A549 (cell line): ENCODE data around the gene RALA. TPM values are rescaled to one million over a fixed set of nuclear protein-coding genes. Genes with fewer than 3 reads are reported as not detected.

Experiments used
- ATAC-seq, 2 experiments: fragments of 200-7000 bp in 1 of 2; fragments of >200 bp in 1 of 2; cut with Nextera tagmentation in 1 of 2; cut with Tn5 transposase in 1 of 2; 3 replicates each; pipeline versions ENCODE4 v1.8.0 to v1.9.1; 2018 to 2020; ENCODE audit warnings: mild to moderate bottlenecking in 1 of 2, moderate library complexity in 1 of 2
- CTCF ChIA-PET: fragments of 300-600 bp; sonication (Branson Sonifier 250); formaldehyde crosslinking; extraction: SDS; loops from one replicate; lab custom pipeline; 2021; ENCODE audit warnings: antibody characterized with exemption, inconsistent platforms; lab: Yijun Ruan, JAX
- POLR2A ChIA-PET: fragments of 350-600 bp; formaldehyde crosslinking; extraction: SDS; loops from one replicate; lab custom pipeline; 2021; ENCODE audit warnings: antibody characterized with exemption, inconsistent platforms; lab: Yijun Ruan, JAX
- DNase-seq, 2 experiments: peaks; one replicate each; pipeline versions ENCODE4 v3.0.0 to v3.0.0-alpha.2; 2011 to 2016; ENCODE audit warnings: low read depth in 1 of 2, low spot score in 1 of 2
- FAIRE-seq: peaks from 2 replicates; lab custom pipeline; 2011; peaks lifted over from hg19 to GRCh38; lab: Jason Lieb, UNC
- H3K27ac ChIP-seq, 2 experiments: fragments of >200 bp; sonication (Bioruptor Twin); formaldehyde crosslinking; 3 replicates each; pipeline ENCODE4 v1.5.1; 2016 to 2017
- H3K4me1 ChIP-seq: fragments of >200 bp; sonication (Bioruptor Twin); formaldehyde crosslinking; 3 replicates; pipeline ENCODE4 v1.6.1; 2016
- H3K4me2 ChIP-seq: fragments of >200 bp; sonication (Bioruptor Twin); formaldehyde crosslinking; 3 replicates; pipeline ENCODE4 v1.6.1; 2016
- H3K4me3 ChIP-seq: fragments of >200 bp; sonication (Bioruptor Twin); formaldehyde crosslinking; 3 replicates; pipeline ENCODE4 v1.5.1; 2016
- H3K9me3 ChIP-seq: fragments of >200 bp; sonication (Bioruptor Twin); formaldehyde crosslinking; 3 replicates; pipeline ENCODE4 v1.6.1; 2016
- CEBPB ChIP-seq, 2 experiments: fragments of >200 bp in 1 of 2; sonication (Bioruptor Twin) in 1 of 2; formaldehyde crosslinking in 1 of 2; IDR thresholded peaks; 2 replicates each; pipeline ENCODE4 v1.6.1; 2012 to 2016
- CHD4 ChIP-seq: fragments of 200-600 bp; sonication (generic); IDR thresholded peaks from 2 replicates; pipeline ENCODE4 v1.6.1; 2016; ENCODE audit warnings: antibody characterized with exemption, mild to moderate bottlenecking, borderline replicate concordance
- EHMT2 ChIP-seq: fragments of 200-600 bp; sonication (generic); IDR thresholded peaks from 2 replicates; pipeline ENCODE4 v1.6.1; 2016; ENCODE audit warnings: antibody characterized with exemption, low read depth, mild to moderate bottlenecking, moderate library complexity
- ESRRA ChIP-seq: fragments of 150-350 bp; IDR thresholded peaks from 2 replicates; pipeline ENCODE4 v1.6.1; 2014; ENCODE audit warnings: mild to moderate bottlenecking, low read length, borderline replicate concordance
- FOSB ChIP-seq: fragments of 250-450 bp; sonication (Bioruptor Pico); IDR thresholded peaks from 2 replicates; pipeline ENCODE4 v1.5.0; 2020; ENCODE audit warnings: mild to moderate bottlenecking, moderate library complexity
- FOXS1 ChIP-seq: fragments of 250-450 bp; sonication (Bioruptor Pico); IDR thresholded peaks from 2 replicates; pipeline ENCODE4 v1.5.0; 2020; ENCODE audit warnings: mild to moderate bottlenecking, moderate library complexity
- HOXB13 ChIP-seq: fragments of 250-450 bp; sonication (Bioruptor Pico); IDR thresholded peaks from 2 replicates; pipeline ENCODE4 v1.5.0; 2020; ENCODE audit warnings: low read depth, mild to moderate bottlenecking, moderate library complexity
- HOXB5 ChIP-seq: fragments of 250-450 bp; sonication (Bioruptor Pico); IDR thresholded peaks from 2 replicates; pipeline ENCODE4 v1.5.0; 2020; ENCODE audit warnings: mild to moderate bottlenecking, moderate library complexity
- JUN ChIP-seq, 2 experiments: fragments of >200 bp; sonication (Bioruptor Twin); formaldehyde crosslinking; IDR thresholded peaks; 2 replicates in 1 of 2; 3 replicates in 1 of 2; pipeline ENCODE4 v1.6.1; 2016 to 2017
- NFE2L2 ChIP-seq: fragments of 150-350 bp; conservative IDR thresholded peaks from 2 replicates; pipeline ENCODE4 v1.6.1; 2014; ENCODE audit warnings: low read length
- NPAS2 ChIP-seq: fragments of 250-450 bp; sonication (Bioruptor Pico); IDR thresholded peaks from 2 replicates; pipeline ENCODE4 v1.8.0; 2022; ENCODE audit warnings: mild to moderate bottlenecking, moderate library complexity, borderline replicate concordance
- POLR2A ChIP-seq: IDR thresholded peaks from 2 replicates; pipeline ENCODE4 v1.6.1; 2012; ENCODE audit warnings: mild to moderate bottlenecking, low read length
- RAD21 ChIP-seq, 2 experiments: fragments of >200 bp in 1 of 2; sonication (Bioruptor Twin) in 1 of 2; formaldehyde crosslinking in 1 of 2; IDR thresholded peaks in 1 of 2; conservative IDR thresholded peaks in 1 of 2; 2 replicates in 1 of 2; 3 replicates in 1 of 2; pipeline ENCODE4 v1.6.1; 2012 to 2018; ENCODE audit warnings: inconsistent platforms in 1 of 2
- RFX5 ChIP-seq: fragments of 450-650 bp; IDR thresholded peaks from 2 replicates; pipeline ENCODE4 v1.7.1; 2014; ENCODE audit warnings: antibody characterized with exemption, mild to moderate bottlenecking, moderate library complexity
- SMC3 ChIP-seq: fragments of >200 bp; sonication (Bioruptor Twin); formaldehyde crosslinking; IDR thresholded peaks from 3 replicates; pipeline ENCODE4 v1.6.1; 2018; ENCODE audit warnings: inconsistent platforms
- TFCP2L1 ChIP-seq: fragments of 250-450 bp; sonication (Bioruptor Pico); IDR thresholded peaks from 2 replicates; pipeline ENCODE4 v1.5.0; 2021; ENCODE audit warnings: mild to moderate bottlenecking
- ZFP36 ChIP-seq: fragments of 450-650 bp; IDR thresholded peaks from 2 replicates; pipeline ENCODE4 v1.6.1; 2014; ENCODE audit warnings: borderline replicate concordance; ENCODE audit not compliant: partially characterized antibody
- ZSCAN20 ChIP-seq: fragments of 250-450 bp; sonication (Bioruptor Pico); IDR thresholded peaks from 2 replicates; pipeline ENCODE4 v1.8.0; 2022; ENCODE audit warnings: mild to moderate bottlenecking, moderate library complexity
- WGBS: methylation state at CpG from one replicate; pipeline ENCODE4 v1.1.6; 2017; ENCODE audit errors: missing lambda C conversion rate; 5-methylcytosine and 5-hydroxymethylcytosine counted together
- polyA plus RNA-seq, 4 experiments: library from polyadenylated mRNA; depleted of rRNA in 3 of 4; stranded (reverse); fragments of >200 nt; fragmentation: RNase III in 1 of 4; extraction: RNeasy Plus Mini Kit Qiagen cat#74134 plus additional on column Dnase treatment in 1 of 4; gene quantifications; 2 replicates in 3 of 4; 3 replicates in 1 of 4; pipeline ENCODE4 v1.2.3, GENCODE V29; 2011 to 2017
- TF ChIP-seq, protein P1 (sequence below): IDR thresholded peaks from 2 replicates; pipeline ENCODE4 v1.6.1; 2012
- TF ChIP-seq, protein P2 (sequence below): IDR thresholded peaks from 2 replicates; pipeline ENCODE4 v1.6.1; 2012; ENCODE audit warnings: low read depth, borderline replicate concordance
- TF ChIP-seq, protein P3 (sequence below): IDR thresholded peaks from 2 replicates; pipeline ENCODE4 v1.6.1; 2012
- TF ChIP-seq, protein P4 (sequence below): fragments of >200 bp; sonication (Bioruptor Twin); formaldehyde crosslinking; IDR thresholded peaks from 3 replicates; pipeline ENCODE4 v1.5.1; 2016

Gene RALA
- polyA plus RNA-seq, 2 of the 4 experiments (the other 2 are of a cell fraction), result 30.1 to 43.7 TPM

DNA sequence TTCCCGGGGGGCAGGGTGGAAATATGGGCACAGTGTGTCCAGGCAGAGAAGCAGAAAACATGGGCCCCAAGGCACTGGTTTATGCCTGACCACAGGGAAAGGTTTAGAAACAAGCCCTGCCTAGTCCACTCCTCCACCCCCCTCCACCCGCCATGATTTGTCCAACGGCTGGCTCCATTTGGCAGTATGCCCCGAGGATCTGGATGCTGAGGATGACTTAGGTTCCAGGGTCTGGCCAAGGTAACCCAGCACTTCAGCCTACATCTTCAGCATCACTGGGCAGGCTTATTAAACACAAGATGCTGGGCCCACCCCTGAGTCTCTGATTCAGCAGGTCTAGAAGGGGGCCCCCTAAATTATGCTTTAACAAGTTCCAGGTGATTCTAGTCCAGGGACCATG lies 121.9 kb downstream of the RALA start:
- DNase-seq (no peak), ATAC-seq (0 out of 6 replicates have a peak, but pooled peaks of 1 of the 2 experiments have one; percentile 17), FAIRE-seq (no peak)
- no peak overlapping the region for H3K27ac ChIP-seq
- peaks cover 10% of the 10 kb centered on the region for H3K4me1 ChIP-seq
- ChIA-PET POLR2A (interaction anchor here (1.0 kb wide), 1 partner anchor 121 kb away, joined by 3 read pairs; no protein-coding TSS in a partner anchor), CTCF (interaction anchor here (0.7 to 17.9 kb wide), 26 partner anchors 8 to 235 kb away, joined by 3 to 371 read pairs (median 4); partner anchors contain the start of gene RALA)
- no peaks in the 10 kb centered on the region for H3K9me3 ChIP-seq
- TF ChIP-seq RFX5 (no peak), ESRRA (no peak), NFE2L2 (no peak), HOXB5 (CRISPR knock-in tag) (no peak), TFCP2L1 (no peak), SMC3 (no peak), HOXB13 (CRISPR knock-in tag) (no peak), NPAS2 (CRISPR knock-in tag) (no peak), ZFP36 (no peak), FOXS1 (CRISPR knock-in tag) (no peak), CHD4 (no peak), EHMT2 (no peak), ZSCAN20 (CRISPR knock-in tag) (no peak), FOSB (CRISPR knock-in tag) (no peak), POLR2A (no peak)
- TF ChIP-seq, protein P1, sequence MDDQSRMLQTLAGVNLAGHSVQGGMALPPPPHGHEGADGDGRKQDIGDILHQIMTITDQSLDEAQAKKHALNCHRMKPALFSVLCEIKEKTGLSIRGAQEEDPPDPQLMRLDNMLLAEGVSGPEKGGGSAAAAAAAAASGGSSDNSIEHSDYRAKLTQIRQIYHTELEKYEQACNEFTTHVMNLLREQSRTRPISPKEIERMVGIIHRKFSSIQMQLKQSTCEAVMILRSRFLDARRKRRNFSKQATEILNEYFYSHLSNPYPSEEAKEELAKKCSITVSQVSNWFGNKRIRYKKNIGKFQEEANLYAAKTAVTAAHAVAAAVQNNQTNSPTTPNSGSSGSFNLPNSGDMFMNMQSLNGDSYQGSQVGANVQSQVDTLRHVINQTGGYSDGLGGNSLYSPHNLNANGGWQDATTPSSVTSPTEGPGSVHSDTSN, result no peak
- TF ChIP-seq, protein P2, sequence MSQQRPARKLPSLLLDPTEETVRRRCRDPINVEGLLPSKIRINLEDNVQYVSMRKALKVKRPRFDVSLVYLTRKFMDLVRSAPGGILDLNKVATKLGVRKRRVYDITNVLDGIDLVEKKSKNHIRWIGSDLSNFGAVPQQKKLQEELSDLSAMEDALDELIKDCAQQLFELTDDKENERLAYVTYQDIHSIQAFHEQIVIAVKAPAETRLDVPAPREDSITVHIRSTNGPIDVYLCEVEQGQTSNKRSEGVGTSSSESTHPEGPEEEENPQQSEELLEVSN, result no peak
- TF ChIP-seq, protein P3, sequence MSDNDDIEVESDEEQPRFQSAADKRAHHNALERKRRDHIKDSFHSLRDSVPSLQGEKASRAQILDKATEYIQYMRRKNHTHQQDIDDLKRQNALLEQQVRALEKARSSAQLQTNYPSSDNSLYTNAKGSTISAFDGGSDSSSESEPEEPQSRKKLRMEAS, result no peak
- TF ChIP-seq, protein P4, sequence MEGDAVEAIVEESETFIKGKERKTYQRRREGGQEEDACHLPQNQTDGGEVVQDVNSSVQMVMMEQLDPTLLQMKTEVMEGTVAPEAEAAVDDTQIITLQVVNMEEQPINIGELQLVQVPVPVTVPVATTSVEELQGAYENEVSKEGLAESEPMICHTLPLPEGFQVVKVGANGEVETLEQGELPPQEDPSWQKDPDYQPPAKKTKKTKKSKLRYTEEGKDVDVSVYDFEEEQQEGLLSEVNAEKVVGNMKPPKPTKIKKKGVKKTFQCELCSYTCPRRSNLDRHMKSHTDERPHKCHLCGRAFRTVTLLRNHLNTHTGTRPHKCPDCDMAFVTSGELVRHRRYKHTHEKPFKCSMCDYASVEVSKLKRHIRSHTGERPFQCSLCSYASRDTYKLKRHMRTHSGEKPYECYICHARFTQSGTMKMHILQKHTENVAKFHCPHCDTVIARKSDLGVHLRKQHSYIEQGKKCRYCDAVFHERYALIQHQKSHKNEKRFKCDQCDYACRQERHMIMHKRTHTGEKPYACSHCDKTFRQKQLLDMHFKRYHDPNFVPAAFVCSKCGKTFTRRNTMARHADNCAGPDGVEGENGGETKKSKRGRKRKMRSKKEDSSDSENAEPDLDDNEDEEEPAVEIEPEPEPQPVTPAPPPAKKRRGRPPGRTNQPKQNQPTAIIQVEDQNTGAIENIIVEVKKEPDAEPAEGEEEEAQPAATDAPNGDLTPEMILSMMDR, result no peak
- 72% methylated on average over 4 of the region's 4 CpGs for WGBS
- no peak overlapping the region for H3K4me3 ChIP-seq
- H3K4me2 ChIP-seq, result no peak overlapping the region

DNA sequence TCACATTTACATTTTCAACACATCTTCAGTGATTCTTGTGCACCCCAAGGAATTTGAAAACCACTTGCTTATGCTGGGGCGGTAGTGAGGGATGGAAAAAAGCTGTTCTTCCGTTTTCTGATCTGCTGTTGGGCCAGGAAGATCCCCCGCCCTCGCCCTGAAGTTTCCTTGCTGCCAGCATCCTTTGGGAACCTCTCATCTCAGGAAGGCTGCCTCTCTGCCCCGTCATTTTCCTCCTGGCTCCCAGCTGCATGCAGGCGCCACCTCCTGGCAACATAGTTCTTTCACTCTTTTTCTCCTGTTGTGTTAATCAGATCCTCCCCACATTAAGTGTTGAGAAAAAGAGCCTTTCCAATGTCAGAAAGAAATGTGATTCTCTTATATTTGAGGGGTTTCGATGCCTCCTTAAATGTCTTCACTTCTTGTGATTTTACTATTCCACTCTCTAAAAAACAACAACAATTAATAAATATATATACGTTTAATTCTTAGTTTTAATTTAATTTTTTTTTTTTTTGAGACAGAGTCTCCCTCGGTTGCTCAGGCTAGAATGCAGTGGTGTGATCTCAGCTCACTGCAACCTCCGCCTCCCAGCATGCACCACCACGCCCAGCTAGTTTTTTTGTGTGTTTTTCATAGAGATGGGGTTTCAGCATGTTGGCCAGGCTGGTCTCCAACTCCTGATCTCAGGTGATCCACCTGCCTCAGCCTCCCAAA lies 122.9 kb downstream of the RALA start:
- DNase-seq (peak; percentile 74 to 87), ATAC-seq (peak; percentile 85 to 92; a peak in 5 of 6 replicates), FAIRE-seq (no peak)
- ChIA-PET CTCF (interaction anchor here (0.6 to 17.9 kb wide), 28 partner anchors 8 to 268 kb away, joined by 3 to 371 read pairs (median 4); partner anchors contain the start of gene RALA), POLR2A (interaction anchor here (0.7 kb wide), 1 partner anchor 95 kb away, joined by 3 read pairs; no protein-coding TSS in a partner anchor)
- no peak overlapping the region for H3K4me2 ChIP-seq
- TF ChIP-seq, protein P4, result peak; percentile 82
- no peak for TF ChIP-seq JUN (IDR thresholded peaks at IDR 0.05)
- peak; percentile 91 for TF ChIP-seq SMC3
- no peak for TF ChIP-seq CEBPB (IDR thresholded peaks at IDR 0.05)
- TF ChIP-seq RAD21 (conservative IDR thresholded peaks at IDR 0.05 in 1 of 2, IDR thresholded peaks at IDR 0.05 in 1 of 2), result peak; percentile 80 to 86
- H3K4me1 ChIP-seq, result peaks cover 10% of the 10 kb centered on the region
- no peaks in the 10 kb centered on the region for H3K9me3 ChIP-seq
- no peak overlapping the region for H3K27ac ChIP-seq
- WGBS, result 17% methylated on average over 11 of the region's 11 CpGs
- H3K4me3 ChIP-seq, result no peak overlapping the region
